GM19463 (cell line): ENCODE data around the gene SMAD4.

Experiments used
- ATAC-seq: cut with Tn5 transposase; IDR thresholded peaks from one replicate; pipeline ENCODE4 v1.9.1; 2021; ENCODE audit warnings: mild to moderate bottlenecking, moderate library complexity; ENCODE audit not compliant: unreplicated experiment

The SMAD4 gene

DNA sequence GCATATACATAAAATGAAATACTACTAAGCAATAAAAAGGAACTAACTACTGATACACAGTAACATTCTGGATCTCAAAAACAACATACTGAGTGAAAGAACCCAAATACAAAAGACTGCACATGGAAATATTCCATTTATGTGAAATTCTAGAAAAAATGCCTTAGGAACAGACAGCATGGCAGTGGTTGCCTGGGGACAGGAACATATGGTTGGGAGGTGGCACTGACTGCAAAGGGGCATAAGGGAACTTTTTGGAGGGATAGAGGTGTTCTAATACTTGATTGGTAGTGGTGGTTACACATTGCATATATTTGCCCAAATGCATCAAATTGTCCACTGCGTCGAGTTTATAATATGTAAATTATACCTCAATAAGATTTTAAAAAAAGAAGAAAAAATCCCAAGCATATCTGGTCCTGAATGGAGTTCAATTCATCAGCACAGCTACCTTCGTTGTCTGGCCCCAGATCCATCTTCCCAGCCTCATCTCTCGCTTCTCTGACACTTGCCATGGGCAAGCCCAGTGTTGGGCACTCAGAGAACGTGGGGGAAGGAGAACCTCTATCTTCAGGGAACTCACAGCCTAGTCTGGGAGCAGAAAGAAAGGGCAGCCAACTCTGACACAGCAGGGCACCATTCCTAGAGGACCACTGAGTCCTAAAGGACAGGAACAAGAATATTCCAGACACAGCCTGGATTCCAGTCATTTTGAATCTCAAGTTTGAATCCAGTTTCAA lies 8.6 kb upstream of the SMAD4 start:
- no peak for ATAC-seq

DNA sequence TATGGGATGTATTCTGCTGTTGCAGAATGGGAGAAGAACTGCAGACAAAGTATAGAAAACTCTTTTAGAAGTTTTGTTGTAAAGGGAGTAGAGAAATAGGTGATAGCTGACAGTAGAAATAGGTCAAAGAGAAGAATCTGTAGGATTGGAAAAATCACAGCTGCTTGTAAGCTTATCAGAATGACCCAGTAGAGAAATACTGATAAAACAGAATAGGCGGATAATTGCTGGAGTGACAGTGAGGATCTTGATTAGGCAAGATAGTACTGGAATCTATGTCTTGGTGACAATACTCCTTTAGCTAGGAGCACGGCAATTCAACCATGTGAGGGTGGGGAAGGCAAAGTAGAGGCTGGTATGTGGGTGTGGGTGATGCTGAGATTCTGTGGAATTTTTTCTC lies 4.5 kb upstream of the SMAD4 start:
- no peak for ATAC-seq

DNA sequence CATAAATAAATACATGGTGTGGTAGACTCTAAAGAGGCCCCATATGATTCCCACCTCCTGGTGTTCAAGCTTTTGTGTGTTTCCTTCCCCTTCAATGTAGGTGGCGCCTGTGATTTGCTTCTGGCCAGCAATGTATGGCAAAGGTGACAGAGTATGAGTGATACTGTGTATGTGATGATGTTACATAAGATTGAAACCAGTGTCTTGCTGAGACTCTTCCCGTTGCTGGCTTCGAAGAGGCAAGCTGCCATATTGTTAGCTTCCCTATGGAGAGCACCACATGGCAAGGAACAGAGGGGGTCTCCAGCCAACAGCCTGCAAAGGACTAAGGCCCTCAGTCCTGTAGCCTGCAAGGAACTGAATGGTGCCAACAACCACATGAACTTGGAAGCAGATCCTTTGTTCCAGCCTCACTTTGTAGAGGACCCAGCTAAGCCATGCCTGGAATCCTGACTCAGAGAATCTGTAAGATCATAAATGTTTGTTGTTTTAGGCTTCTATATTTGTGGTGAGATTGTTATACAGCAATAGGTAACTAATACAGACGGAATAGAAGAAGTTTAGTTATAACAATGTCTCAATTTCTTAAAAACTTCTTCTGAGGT lies 1.7 kb upstream of the SMAD4 start:
- no peak for ATAC-seq

DNA sequence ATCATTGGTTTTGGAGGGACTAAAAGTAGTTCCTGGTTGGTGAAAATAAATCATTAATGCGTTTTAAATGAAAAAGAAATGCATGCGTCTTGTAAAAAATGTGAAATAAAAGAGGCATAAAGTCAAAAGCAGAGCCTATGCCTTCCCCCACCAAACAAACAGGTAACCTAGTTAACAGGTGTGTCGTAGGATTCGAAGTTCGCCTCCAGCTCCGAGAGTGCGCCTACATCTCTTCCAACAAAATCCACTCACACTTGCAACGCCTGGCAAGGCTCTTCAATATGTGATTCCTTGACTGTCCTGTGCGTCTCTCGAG lies 677 bp upstream of the SMAD4 start:
- ATAC-seq: no peak

- peak; percentile 61 for ATAC-seq
These were observed 685 bp downstream of the SMAD4 start for GRCh38 chr18:51030537-51031258.

DNA sequence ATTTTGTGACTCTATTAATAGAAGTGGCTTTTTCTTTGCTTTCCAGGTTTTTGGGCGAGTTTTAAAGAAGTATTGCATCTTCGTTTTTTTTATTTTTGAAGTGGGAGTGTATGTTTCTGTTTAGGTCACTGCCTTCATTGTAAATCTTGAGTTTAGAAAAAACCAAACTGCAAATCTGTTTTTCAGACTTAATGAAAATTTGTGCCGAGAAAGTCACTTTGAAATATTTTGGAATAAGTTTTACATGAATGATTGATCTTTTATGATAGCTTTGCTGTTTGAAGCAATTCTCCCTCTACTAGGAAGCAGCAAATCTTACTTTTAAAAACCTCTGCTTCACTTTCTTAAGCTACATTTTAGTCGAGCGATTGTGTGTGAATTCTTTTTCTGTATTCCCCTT lies 2.2 kb downstream of the SMAD4 start:
- no peak for ATAC-seq

DNA sequence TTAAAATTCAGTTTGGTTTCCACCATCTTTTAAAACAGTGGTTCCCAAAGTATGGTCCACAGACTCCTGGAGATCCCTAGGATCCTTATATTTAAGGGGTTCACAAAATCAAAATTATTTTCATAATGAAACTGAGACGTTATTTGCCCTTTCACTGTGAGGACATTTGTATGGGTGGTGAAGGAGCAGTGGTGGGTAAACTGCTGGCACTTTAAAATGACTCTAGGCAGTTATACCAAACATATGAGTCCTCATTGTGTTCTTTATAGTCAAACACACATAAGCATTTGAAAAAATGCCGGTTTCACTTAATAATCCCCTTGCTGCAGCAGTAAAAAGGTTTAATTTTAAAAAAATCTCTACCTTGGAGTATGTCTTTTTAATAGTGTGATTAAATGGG lies 7.2 kb downstream of the SMAD4 start:
- ATAC-seq: no peak

DNA sequence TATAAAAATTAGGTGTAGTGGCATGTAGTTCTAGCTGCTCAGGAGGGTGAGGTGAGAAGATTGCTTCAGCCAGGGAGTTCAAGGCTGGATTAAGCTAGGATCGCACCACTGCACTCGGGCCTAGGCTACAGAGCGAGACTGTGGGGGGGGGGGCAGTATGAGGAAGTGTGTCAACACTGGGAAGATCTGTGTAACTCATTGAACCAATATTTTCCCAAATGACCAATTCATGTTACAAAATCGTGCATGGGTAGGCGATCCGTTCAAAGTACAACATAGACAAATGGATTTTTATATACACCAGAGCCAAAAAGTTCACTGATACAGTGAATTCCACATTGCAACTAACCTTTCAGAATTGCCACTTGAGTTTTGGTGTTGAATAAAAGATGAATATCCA lies 8.1 kb downstream of the SMAD4 start:
- no peak for ATAC-seq

DNA sequence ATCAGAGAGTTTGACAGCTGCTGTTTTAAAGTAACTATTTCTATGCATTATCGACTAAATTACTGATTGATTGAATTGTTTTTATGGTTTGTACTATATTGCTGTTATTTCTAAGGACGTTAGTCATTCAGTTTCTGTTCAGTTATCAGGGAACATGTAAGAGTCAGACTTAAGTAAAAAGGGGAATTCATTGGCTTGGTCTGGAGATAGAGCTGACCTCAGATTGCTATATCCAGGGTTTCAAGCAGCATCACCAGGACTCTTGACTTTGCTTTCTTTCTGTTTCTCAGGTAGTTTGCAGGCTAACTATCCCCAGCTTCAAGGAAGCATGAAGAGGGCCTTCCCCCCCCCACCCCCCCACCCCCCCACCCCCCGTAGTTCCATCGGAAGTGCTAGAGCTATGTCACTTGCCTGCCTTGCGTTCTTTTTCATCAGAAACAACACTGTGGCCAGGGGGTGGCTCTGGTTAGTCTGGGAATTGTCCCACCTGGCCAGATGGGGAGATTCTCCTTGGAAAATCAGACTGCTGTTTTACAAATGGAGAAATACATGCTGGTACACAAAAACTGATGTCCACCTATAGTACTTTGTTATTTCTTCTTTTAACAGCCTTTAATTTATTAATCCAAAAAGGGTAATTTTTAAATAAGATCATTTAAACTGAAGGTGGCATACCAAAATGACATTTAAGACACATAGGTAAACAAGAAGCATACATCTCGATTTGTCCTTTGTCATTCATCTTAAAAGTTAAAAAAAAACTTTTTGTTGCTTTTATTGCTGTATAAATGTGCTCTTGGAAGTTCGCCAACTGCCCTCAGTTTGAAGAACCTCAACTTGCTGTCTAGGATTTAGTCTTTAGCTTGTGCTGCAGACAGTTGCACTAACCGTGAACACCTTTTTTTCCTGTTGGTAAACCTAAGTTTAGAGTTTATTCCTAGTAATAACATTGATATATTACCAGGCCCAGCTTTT lies 9.4 kb downstream of the SMAD4 start:
- ATAC-seq: peak; percentile 66

GRCh38 chr18:51041677-51042352 lies 11.8 kb downstream of the SMAD4 start:
- ATAC-seq: no peak

- no peak for ATAC-seq
These were observed 15.0 kb downstream of the SMAD4 start for GRCh38 chr18:51044928-51045585.

DNA sequence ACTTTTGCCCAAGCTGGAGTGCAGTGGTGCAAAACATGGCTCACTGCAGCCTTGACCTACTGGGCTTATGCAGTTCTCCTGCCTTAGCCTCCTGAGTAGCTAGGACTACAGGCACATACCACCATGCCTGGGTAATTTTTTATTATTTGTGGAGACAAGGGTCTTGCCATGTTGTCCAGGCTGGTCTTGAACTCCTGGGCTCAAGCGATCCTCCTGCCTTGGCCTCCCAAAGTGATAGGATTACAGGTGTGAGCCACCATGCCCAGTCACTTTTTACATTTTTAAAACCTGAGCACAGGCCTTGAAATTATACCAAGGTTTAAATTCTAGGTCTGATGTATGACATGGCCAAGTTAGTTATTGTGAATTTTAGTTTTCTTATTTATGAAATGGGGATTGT lies 18.2 kb downstream of the SMAD4 start:
- ATAC-seq: no peak

DNA sequence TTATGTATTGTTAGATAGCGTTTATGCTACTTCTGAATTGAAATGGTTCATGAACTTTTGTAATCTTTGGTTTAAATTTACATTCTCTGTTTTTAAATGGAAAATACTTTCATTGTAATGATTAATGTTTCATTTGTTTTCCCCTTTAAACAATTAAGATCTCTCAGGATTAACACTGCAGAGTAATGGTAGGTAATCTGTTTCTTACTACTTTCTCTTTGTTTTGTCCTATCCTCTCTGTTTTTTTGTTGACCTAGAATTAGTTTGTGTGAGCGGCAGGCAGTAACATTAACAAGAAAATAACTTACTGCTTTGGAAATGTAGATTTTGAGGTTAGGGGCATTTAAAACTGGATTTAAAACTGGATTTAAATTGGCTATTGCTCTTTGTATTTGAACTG lies 19.1 kb downstream of the SMAD4 start:
- ATAC-seq: no peak

DNA sequence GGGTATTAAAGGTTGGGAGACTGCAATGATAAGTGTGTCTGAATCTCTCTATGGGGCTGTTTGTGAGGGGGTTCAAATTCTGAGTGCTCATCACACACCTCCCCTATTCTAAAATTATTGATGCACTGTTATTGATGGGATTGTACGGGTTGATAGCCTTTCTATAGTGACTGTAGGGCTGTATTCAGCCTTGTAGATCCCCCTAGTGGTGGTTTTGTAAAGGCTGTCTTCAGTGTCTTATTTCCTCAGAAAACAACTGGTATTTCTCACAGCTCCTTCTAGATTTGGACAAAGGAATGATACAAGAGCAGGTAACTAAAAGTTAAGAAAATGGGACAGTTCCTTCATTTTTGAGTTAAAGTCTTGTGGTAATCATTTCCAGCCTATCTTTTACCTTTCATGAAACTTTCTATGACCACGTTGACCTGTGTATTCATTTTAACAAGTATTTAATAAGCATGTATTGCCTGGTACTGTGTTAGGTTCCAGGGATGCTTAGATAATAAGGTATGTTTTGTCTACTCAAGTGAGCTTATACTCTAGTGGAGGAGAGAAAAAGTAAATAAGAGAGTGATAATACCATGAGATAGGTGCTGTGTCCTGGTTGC lies 21.2 kb downstream of the SMAD4 start:
- ATAC-seq: peak; percentile 79

DNA sequence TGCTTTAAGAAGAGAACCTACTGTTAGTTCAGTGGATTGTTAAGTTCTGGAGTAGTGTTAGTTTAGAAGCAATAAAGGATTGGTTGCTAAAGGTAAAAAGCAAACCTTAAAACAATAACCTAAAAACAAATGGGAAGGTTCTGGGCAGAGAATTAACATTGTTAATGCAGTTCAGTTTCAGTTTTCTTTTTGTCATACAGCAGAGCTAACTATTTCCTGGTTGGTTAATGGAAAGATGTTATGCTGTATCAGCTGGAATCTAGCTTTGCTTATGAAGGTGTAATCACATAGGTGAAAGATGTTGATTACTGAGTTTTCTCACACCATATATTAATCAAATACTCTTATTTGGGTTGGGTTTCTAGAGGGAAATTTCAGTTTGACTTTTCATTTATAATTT lies 23.8 kb downstream of the SMAD4 start:
- ATAC-seq: peak; percentile 62

DNA sequence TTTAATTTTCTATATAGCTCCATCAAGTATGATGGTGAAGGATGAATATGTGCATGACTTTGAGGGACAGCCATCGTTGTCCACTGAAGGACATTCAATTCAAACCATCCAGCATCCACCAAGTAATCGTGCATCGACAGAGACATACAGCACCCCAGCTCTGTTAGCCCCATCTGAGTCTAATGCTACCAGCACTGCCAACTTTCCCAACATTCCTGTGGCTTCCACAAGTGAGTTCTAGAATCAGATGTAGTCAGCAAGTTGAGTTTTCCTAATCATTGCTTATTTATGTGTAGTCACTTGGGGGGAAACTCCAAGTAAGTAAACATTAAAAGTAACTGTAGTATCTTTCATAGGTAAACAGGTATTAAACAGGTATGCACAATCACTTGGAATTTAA lies 24.8 kb downstream of the SMAD4 start:
- no peak for ATAC-seq

GRCh38 chr18:51059969-51060368 lies 30.0 kb downstream of the SMAD4 start:
- ATAC-seq: no peak

GRCh38 chr18:51064256-51064655 lies 34.2 kb downstream of the SMAD4 start:
- no peak for ATAC-seq

DNA sequence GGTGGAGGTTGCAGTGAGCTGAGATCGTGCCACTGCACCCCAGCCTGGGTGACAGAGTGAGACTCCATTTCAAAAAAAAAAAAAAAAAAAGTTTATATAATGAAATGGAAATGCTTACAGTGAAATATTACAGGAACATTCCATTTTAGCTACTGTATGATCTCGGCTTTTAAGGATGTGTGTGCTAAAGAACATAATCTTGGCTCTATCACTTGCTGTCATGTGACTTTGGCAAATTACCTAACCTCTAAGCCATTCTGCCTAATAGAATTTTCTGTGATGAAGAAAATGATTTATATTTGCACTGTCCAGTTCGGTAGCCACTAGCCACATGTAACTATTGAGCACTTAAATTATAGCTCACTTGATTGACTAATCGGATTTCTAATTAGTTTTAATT lies 36.3 kb downstream of the SMAD4 start:
- no peak for ATAC-seq

GRCh38 chr18:51068105-51068504 lies 38.1 kb downstream of the SMAD4 start:
- no peak for ATAC-seq
